Astrocyte (in vitro differentiated cells and primary cell): Measurements from ENCODE around the gene CD7. TPM values are rescaled to one million over a fixed set of nuclear protein-coding genes. Genes with fewer than 3 reads are reported as not detected.

Experiments used
- DNase-seq: peaks from one replicate; pipeline ENCODE4 v3.0.0-alpha.2; 2010; ENCODE audit warnings: low read depth
- FAIRE-seq: peaks from 2 replicates; lab custom pipeline; 2011; peaks lifted over from hg19 to GRCh38; lab: Jason Lieb, UNC
- H2AFZ ChIP-seq: 2 replicates; pipeline ENCODE4 v1.6.0; 2012; ENCODE audit warnings: low read depth, low read length, inconsistent platforms
- H3K27ac ChIP-seq: 2 replicates; pipeline ENCODE4 v1.5.1; 2011; ENCODE audit warnings: low read depth, low read length, inconsistent platforms
- H3K27me3 ChIP-seq: 2 replicates; pipeline ENCODE4 v1.6.0; 2011; ENCODE audit warnings: low read length, inconsistent platforms; ENCODE audit not compliant: insufficient read depth
- H3K36me3 ChIP-seq: 2 replicates; pipeline ENCODE4 v1.5.1; 2011; ENCODE audit warnings: low read length, inconsistent platforms; ENCODE audit not compliant: insufficient read depth
- H3K4me1 ChIP-seq: 2 replicates; pipeline ENCODE4 v1.5.1; 2011; ENCODE audit warnings: low read length, inconsistent platforms; ENCODE audit not compliant: insufficient read depth
- H3K4me2 ChIP-seq: 2 replicates; pipeline ENCODE4 v1.6.0; 2012; ENCODE audit warnings: low read length, inconsistent platforms
- H3K4me3 ChIP-seq: 2 replicates; pipeline ENCODE4 v1.5.1; 2011; ENCODE audit warnings: low read depth, mild to moderate bottlenecking, low read length, inconsistent platforms; ENCODE audit not compliant: insufficient read depth
- H3K79me2 ChIP-seq: 2 replicates; pipeline ENCODE4 v1.6.0; 2012; ENCODE audit warnings: mild to moderate bottlenecking, low read length, inconsistent platforms; ENCODE audit not compliant: insufficient read depth
- H3K9ac ChIP-seq: 2 replicates; pipeline ENCODE4 v1.6.0; 2012; ENCODE audit warnings: mild to moderate bottlenecking, low read length, inconsistent platforms
- H3K9me3 ChIP-seq: 2 replicates; pipeline ENCODE4 v1.5.1; 2012; ENCODE audit warnings: low read depth, mild to moderate bottlenecking, low read length, inconsistent platforms; ENCODE audit not compliant: insufficient read depth
- H4K20me1 ChIP-seq: 2 replicates; pipeline ENCODE4 v1.6.0; 2012; ENCODE audit warnings: low read length, inconsistent platforms; ENCODE audit not compliant: insufficient read depth
- H3K27ac Mint-ChIP-seq: one replicate; pipeline ENCODE4 v1.8.0; 2021; ENCODE audit warnings: mild to moderate bottlenecking, mixed read lengths; ENCODE audit not compliant: unreplicated experiment
- H3K27me3 Mint-ChIP-seq: one replicate; pipeline ENCODE4 v1.8.0; 2021; ENCODE audit warnings: low read depth, mixed read lengths; ENCODE audit not compliant: unreplicated experiment
- H3K36me3 Mint-ChIP-seq: one replicate; pipeline ENCODE4 v1.8.0; 2021; ENCODE audit warnings: low read depth, mixed read lengths; ENCODE audit not compliant: unreplicated experiment
- H3K4me1 Mint-ChIP-seq: one replicate; pipeline ENCODE4 v1.8.0; 2021; ENCODE audit warnings: low read depth, mixed read lengths; ENCODE audit not compliant: unreplicated experiment
- H3K4me3 Mint-ChIP-seq: one replicate; pipeline ENCODE4 v1.8.0; 2021; ENCODE audit warnings: mild to moderate bottlenecking, moderate library complexity, mixed read lengths; ENCODE audit not compliant: unreplicated experiment
- H3K9me3 Mint-ChIP-seq: one replicate; pipeline ENCODE4 v1.8.0; 2021; ENCODE audit warnings: mild to moderate bottlenecking, mixed read lengths; ENCODE audit not compliant: unreplicated experiment
- EZH2 ChIP-seq: IDR thresholded peaks from 2 replicates; pipeline ENCODE4 v1.6.1; 2012; ENCODE audit warnings: mild to moderate bottlenecking, low read length, inconsistent platforms; ENCODE audit not compliant: insufficient read depth
- total RNA-seq: library from RNA; stranded (reverse); gene quantifications from 2 replicates; pipeline ENCODE4 v1.2.1, GENCODE V29; 2021
- TF ChIP-seq, protein P1 (sequence below): IDR thresholded peaks from 2 replicates; pipeline ENCODE4 v1.5.1; 2011; ENCODE audit warnings: low read depth, mild to moderate bottlenecking, inconsistent platforms, low read length, moderate library complexity; ENCODE audit not compliant: insufficient read depth

The CD7 gene
- total RNA-seq, 1 donor from 2014 or later: 0.18 TPM

DNA sequence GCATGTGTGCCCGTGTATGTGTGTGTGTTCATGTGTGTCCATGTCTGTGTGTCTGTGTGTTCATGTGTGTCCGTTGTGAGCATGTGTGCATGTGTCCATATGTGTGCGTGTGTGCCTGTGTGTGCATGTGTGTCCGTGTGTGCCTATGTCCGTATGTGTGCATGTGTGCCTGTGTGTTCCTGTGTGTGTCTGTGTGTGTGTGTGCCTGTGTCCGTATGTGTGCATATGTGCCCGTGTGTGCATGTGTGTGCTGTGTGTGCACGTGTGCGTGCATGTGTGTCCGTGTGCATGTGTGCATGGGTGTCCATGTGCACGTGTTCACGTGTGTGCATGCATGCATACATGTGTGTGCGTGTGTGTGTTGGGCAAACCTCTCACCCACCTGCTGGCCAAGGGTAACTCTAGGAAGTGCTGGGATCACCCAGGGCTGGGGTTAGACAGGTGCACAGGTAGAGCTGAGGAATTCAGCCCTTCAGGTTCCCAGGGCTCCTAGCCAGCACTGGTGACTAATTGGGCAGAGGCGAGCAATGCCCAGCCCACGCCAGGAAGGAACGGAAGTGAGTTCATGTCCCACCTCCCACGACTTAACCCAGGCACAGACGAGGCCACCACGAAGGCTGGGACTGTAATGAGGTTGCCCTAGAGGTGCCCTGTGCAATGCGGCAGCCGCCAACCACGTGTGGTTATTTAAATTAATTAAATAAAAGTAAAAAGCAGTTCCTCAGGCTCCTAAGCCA is 35.7 kb downstream of the CD7 start:
- Mint-ChIP-seq H3K27ac (no peak overlapping the region), H3K4me3 (no peak overlapping the region), H3K9me3 (no peaks in the 10 kb centered on the region), H3K27me3 (no peaks in the 10 kb centered on the region), H3K36me3 (peaks cover 6% of the 10 kb centered on the region), H3K4me1 (peaks cover 3% of the 10 kb centered on the region)
- no peaks in the 10 kb centered on the region for H3K9me3 ChIP-seq
- H2AFZ ChIP-seq: no peak overlapping the region
- H3K4me3 ChIP-seq: no peak overlapping the region
- peaks cover 8% of the 10 kb centered on the region for H4K20me1 ChIP-seq
- H3K4me1 ChIP-seq: peaks cover 25% of the 10 kb centered on the region
- no peak for TF ChIP-seq EZH2
- TF ChIP-seq, protein P1, sequence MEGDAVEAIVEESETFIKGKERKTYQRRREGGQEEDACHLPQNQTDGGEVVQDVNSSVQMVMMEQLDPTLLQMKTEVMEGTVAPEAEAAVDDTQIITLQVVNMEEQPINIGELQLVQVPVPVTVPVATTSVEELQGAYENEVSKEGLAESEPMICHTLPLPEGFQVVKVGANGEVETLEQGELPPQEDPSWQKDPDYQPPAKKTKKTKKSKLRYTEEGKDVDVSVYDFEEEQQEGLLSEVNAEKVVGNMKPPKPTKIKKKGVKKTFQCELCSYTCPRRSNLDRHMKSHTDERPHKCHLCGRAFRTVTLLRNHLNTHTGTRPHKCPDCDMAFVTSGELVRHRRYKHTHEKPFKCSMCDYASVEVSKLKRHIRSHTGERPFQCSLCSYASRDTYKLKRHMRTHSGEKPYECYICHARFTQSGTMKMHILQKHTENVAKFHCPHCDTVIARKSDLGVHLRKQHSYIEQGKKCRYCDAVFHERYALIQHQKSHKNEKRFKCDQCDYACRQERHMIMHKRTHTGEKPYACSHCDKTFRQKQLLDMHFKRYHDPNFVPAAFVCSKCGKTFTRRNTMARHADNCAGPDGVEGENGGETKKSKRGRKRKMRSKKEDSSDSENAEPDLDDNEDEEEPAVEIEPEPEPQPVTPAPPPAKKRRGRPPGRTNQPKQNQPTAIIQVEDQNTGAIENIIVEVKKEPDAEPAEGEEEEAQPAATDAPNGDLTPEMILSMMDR: no peak
- DNase-seq (no peak), FAIRE-seq (no peak)
- H3K9ac ChIP-seq: no peak overlapping the region
- no peaks in the 10 kb centered on the region for H3K36me3 ChIP-seq
- H3K79me2 ChIP-seq: no peaks in the 10 kb centered on the region
- no peak overlapping the region for H3K27ac ChIP-seq
- H3K27me3 ChIP-seq: no peaks in the 10 kb centered on the region
- peak overlapping the region; percentile 56 for H3K4me2 ChIP-seq

DNA sequence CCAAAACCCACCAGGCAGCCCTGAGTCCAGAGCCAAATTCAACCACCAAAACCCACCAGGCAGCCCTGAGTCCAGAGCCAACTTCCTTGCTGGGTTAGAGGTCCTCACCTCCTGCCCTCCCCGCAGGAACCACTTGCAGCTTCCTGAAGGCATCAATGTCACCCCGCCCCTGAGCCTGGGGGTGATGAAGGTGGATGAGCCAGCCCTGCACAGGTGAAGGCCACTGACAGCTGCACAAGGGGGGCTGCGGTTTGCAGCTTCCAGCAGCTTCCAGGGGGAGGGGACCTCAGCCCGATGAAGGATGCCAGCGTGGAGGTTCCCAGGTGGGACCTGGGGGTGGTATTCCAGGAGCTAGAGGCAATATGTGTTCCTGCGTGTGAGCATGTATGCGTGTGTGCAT is 36.3 kb downstream of the CD7 start:
- no peaks in the 10 kb centered on the region for H3K36me3 ChIP-seq
- Mint-ChIP-seq H3K27me3 (no peaks in the 10 kb centered on the region), H3K36me3 (peaks cover 6% of the 10 kb centered on the region), H3K27ac (no peak overlapping the region), H3K4me3 (no peak overlapping the region), H3K9me3 (no peaks in the 10 kb centered on the region), H3K4me1 (peaks cover 3% of the 10 kb centered on the region)
- H3K4me1 ChIP-seq: peaks cover 25% of the 10 kb centered on the region
- H2AFZ ChIP-seq: no peak overlapping the region
- FAIRE-seq (no peak), DNase-seq (no peak)
- H3K4me2 ChIP-seq: no peak overlapping the region
- no peaks in the 10 kb centered on the region for H3K79me2 ChIP-seq
- H4K20me1 ChIP-seq: peaks cover 8% of the 10 kb centered on the region
- H3K9me3 ChIP-seq: no peaks in the 10 kb centered on the region
- H3K9ac ChIP-seq: no peak overlapping the region
- no peak overlapping the region for H3K27ac ChIP-seq
- no peak overlapping the region for H3K4me3 ChIP-seq
- no peaks in the 10 kb centered on the region for H3K27me3 ChIP-seq
- TF ChIP-seq, protein P1: no peak
- TF ChIP-seq EZH2: no peak

DNA sequence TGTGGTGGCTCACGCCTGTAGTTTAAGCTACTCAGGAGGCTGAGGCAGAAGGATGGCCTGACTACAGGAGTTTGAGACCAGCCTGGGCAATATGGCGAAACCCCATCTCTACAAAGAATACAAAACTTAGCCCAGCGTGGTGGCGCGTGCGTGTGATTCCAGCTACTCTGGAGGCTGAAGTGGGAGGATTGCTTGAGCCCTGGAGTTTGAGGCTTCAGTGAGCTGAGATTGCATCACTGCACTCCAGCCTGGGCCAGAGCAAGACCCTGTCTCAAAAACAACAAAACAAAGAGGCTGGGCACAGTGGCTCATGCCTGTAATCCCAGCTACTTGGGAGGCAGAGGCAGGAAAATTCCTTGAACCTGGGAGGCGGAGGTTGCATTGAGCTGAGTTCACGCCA is 36.9 kb downstream of the CD7 start:
- TF ChIP-seq, protein P1: no peak
- TF ChIP-seq EZH2: no peak
- Histone ChIP-seq H3K4me1 (peaks cover 25% of the 10 kb centered on the region), H3K27me3 (no peaks in the 10 kb centered on the region), H3K27ac (no peak overlapping the region), H2AFZ (no peak overlapping the region), H3K36me3 (no peaks in the 10 kb centered on the region), H3K79me2 (no peaks in the 10 kb centered on the region), H3K4me3 (no peak overlapping the region), H3K9ac (no peak overlapping the region), H3K9me3 (no peaks in the 10 kb centered on the region), H3K4me2 (no peak overlapping the region), H4K20me1 (peaks cover 8% of the 10 kb centered on the region)
- FAIRE-seq: no peak
- no peak for DNase-seq
- no peak overlapping the region for H3K27ac Mint-ChIP-seq
- no peaks in the 10 kb centered on the region for H3K27me3 Mint-ChIP-seq
- no peaks in the 10 kb centered on the region for H3K9me3 Mint-ChIP-seq
- peaks cover 3% of the 10 kb centered on the region for H3K4me1 Mint-ChIP-seq
- H3K36me3 Mint-ChIP-seq: peaks cover 6% of the 10 kb centered on the region
- H3K4me3 Mint-ChIP-seq: no peak overlapping the region
